ENCODE results near the gene ISG15.

Gene ISG15

DNA sequence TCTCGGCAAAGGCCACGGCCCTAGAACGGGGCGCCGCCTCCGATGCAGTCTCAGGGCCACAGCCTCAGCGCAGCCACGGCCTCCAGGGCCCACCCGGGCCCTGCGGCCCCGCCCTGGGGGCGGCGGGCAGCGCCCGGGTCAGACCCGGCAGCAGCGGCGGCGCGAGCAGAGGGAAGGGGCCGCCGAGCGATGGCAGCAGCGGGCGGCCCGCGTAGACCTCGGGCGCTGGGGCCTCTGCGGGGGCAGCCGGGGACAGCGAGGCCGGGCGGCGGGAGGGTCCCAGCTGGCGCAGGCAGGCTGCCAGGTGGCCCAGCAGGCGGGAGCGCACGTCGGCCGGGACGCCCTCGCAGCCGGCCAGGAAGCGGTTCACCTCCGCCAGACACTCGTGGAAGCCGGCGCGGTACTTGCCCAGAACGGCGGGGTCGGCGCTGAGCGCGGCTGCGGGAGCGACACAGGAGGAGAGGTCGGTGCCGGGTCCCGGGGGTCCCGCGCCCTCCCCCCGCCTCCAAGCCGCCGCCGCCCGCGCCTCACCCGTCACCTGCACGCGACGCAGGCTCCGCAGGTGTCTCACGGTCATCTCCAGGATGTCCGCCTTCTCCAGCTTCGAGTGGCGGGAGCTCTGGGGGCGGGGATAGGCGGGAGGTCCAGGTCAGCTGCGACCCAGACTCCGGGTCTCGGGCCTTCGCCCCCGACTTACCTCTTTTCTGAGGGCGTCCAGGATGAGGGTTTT, 14.1 kb upstream of the ISG15 start:
- no peak for DNase-seq (ENCODE audit: low read depth)
- peak overlapping the region; percentile 66 for H3K4me3 ChIP-seq (ENCODE audit: low read length)
- TF ChIP-seq, protein P1, sequence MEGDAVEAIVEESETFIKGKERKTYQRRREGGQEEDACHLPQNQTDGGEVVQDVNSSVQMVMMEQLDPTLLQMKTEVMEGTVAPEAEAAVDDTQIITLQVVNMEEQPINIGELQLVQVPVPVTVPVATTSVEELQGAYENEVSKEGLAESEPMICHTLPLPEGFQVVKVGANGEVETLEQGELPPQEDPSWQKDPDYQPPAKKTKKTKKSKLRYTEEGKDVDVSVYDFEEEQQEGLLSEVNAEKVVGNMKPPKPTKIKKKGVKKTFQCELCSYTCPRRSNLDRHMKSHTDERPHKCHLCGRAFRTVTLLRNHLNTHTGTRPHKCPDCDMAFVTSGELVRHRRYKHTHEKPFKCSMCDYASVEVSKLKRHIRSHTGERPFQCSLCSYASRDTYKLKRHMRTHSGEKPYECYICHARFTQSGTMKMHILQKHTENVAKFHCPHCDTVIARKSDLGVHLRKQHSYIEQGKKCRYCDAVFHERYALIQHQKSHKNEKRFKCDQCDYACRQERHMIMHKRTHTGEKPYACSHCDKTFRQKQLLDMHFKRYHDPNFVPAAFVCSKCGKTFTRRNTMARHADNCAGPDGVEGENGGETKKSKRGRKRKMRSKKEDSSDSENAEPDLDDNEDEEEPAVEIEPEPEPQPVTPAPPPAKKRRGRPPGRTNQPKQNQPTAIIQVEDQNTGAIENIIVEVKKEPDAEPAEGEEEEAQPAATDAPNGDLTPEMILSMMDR (conservative IDR thresholded peaks at IDR 0.05; ENCODE audit: low read length) = no peak

DNA sequence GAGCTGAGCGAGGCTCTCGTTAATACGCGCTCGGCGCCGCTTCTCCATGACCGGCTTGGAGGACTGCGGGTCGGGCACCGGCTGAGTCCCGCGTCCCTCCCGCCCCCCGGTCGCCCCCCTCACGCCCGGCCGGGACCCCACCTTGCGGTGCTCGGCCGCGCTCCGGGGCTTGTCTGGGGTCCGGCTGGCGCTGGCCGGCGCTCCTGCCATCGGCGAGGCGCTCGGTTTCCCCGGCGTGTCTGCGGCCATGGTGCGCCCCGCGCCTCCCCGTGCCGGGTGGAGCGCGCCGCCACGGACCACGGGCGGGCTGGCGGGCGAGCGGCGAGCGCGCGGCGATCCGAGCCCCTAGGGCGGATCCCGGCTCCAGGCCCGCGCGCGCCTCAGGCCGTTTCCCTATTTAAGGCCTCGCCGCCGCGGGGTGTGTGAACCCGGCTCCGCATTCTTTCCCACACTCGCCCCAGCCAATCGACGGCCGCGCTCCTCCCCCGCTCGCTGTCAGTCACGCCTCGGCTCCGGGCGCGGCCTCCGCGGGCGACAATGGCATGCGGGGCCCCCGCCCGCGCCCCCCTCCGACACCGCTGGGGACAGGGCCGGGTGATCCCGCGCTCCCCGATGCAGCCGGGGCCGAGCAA, 13.5 kb upstream of the ISG15 start, which contains the start of gene HES4:
TSS of gene HES4 (minus strand) at position 373 of the 632 bp plus-strand sequence. CDS start at position 249, 124 bp downstream.
- peak; percentile 95 for DNase-seq (ENCODE audit: low read depth)
- H3K4me3 ChIP-seq (ENCODE audit: low read length) = peak within 1 kb of the TSS; percentile 66
- TF ChIP-seq, protein P1 (conservative IDR thresholded peaks at IDR 0.05; ENCODE audit: low read length) = no peak

DNA sequence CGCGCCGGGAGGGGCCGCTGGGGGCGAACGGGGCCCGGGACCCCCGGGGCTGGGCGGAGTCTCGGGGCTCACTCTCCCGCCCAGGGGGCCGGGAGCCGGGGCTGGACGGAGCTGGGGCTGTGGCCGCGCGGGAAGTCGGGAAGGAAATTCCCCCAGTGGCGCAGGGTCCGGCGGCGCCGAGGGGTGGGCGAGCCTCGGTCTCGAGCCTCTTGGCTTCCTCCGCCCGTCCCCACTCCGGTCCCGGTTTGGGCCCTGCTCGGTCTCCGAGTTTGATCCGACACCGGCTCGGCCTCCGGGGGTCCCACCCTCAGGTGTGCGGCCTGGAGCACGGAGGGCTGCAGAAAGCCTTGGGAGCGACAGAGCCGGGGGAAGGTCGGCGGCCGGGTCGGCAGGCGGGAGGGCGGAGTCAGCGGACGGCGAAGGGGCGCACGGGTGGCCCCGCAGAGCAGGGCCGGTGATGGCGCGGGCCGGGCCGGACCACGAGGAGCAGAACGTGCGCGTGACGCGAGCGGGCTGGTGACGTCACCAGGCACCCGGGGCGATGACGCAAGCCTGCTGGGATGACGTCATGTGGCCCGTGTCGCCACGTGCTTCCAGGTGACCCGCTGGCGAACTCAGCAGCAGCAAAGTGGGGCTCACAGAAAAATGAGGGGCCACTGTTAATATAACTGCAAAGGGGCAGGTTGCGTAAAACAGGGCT, 12.8 kb upstream of the ISG15 start:
- DNase-seq (ENCODE audit: low read depth) = peak; percentile 80
- H3K4me3 ChIP-seq (ENCODE audit: low read length) = peak overlapping the region; percentile 66

DNA sequence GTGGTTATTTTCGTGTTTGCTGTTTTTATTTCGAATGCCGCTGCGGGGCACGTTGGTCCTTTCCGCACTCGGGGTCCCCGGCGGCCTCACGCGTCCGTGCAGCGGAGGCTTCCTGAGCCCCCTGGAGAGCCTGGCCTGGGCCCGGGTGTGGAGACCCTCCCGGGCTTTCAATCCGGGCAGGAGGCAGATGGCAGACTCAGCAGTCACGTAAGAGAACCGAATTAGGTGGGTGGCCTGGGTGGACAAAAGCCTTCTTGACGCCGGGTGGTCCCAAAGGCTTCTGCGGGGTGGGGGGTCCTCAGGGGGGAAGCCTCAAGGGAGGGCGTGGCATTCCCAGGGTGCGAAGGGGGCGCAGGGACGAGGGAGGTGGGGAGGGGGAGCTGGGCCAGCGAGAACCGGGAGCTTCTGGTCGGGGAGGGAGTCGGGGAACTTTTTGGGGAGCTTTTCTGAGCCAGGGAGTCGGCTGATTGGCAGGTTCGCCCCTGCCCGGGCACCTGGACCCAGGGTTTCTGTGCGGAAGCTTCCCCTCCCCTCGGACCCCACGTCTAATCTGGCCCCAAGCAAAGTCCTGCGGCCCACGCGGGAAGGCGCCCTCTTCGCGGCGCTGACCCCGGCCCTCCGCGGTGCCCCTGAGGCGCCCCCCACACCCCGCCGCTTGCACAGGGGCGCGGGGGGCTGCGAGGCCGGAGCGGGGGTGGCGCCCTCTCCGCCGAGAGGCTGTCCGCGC, 12.1 kb upstream of the ISG15 start:
- H3K4me3 ChIP-seq (ENCODE audit: low read length) = peak overlapping the region; percentile 66
- no peak for DNase-seq (ENCODE audit: low read depth)
- TF ChIP-seq, protein P1 (conservative IDR thresholded peaks at IDR 0.05; ENCODE audit: low read length) = no peak

More for the DNA sequence above, 12.8 kb upstream of the ISG15 start:
- TF ChIP-seq, protein P1 (conservative IDR thresholded peaks at IDR 0.05; ENCODE audit: low read length) = no peak

DNA sequence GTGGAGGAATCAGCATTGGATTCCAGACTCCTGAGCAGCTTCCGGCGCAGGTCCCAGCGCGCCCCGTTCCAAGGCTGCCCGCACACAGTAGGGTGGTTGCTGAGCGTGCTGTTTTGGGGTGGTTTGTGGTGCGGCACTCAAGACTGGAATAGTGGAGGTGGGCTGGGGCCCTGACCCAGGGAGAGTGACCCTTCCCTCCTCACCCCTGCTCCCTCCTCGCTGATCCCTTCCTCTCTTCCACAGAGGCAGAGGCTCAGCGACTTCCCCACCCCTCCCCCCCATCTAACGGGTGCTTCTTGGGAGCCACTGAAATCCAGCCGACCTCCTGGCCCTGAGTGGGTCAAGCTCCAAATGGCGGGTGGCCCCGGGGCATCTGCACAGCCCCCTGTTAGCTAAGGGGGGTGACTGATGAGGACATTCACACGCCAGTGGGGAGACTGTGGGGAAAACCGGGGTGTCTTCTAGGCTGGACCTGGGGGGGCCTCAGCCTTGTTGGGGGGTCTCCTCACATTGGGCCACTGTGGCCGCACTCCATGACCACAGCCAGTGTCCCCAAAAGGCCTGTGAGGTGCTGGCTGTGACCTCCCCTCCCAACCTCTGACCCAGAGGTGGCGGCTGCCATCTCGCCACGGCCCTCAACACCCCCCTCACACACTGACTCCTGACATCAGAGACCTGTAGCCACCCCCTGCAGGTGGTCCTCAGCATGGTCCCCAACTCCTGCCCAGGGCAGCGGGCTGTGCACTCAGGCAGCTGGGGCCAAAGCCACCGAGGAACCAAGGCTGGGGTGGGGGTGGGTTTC, 9.5 kb upstream of the ISG15 start:
- DNase-seq (ENCODE audit: low read depth) = no peak
- TF ChIP-seq, protein P1 (conservative IDR thresholded peaks at IDR 0.05; ENCODE audit: low read length) = no peak
- no peak overlapping the region for H3K4me3 ChIP-seq (ENCODE audit: low read length)

DNA sequence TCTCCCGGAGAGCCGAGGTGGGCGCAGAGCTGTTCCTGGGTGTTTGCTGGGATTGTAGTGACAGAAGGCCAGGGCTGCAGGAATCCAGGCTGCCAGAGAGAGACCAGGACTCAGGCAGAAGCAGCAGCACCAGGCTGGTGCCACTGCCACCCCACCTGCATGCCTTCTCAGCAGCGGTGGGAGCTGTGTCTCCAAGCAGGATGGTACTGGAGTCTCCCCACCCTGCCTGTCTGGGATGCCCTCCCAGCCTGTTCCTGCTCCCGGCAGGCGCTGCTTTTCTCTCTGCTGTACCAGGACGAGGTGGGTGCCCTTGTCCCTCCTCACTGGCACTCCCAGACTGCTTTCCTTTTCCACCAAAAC, 8.9 kb upstream of the ISG15 start:
- no peak overlapping the region for H3K4me3 ChIP-seq (ENCODE audit: low read length)

More for the DNA sequence above, 8.9 kb upstream of the ISG15 start:
- DNase-seq (ENCODE audit: low read depth) = no peak
- TF ChIP-seq, protein P1 (conservative IDR thresholded peaks at IDR 0.05; ENCODE audit: low read length) = no peak
